22Rv1 (cell line): ENCODE data around the gene DDIAS.

Experiments used
- CTCF ChIP-seq: fragments of 450-650 bp; IDR thresholded peaks from 2 replicates; pipeline ENCODE4 v1.5.1; 2017; ENCODE audit warnings: mild to moderate bottlenecking
- ZFX ChIP-seq: fragments of 450-650 bp; IDR thresholded peaks from 2 replicates; pipeline ENCODE4 v1.6.1; 2017; ENCODE audit warnings: antibody characterized with exemption, borderline replicate concordance

- no peak for TF ChIP-seq CTCF
- no peak for TF ChIP-seq ZFX
These were observed 10.6 kb upstream of the DDIAS start for GRCh38 chr11:82890936-82891335.
